Measurements from ENCODE around the gene BDKRB2. TPM values are rescaled to one million over a fixed set of nuclear protein-coding genes. Genes with fewer than 3 reads are reported as not detected.

BDKRB2 gene
- total and polyA plus RNA-seq, 4 experiments from 2014 or later: not detected

DNA sequence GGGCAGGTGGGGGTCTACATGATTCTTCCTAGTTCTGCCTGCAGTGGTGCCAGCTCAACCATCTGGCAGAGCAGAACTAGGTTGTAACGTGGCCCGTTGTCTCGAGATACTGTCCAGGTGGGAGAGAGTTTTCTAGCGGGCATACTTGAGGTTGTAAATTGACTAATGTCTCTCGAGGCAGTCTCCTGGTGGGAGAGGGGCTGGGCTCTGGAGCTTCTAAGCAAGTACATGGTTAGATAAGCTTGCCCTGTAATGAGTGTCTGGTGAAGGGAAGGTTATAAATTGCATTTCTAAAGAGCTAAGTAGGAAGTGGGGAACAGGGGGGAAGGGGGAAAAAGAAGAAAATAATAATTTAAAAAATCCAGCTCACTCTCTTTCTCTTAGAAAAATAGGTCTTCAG is 69.5 kb downstream of the BDKRB2 start:
- Mint-ChIP-seq H3K4me3 (no peak overlapping the region), H3K36me3 (peaks cover 0 to 8% of the 10 kb centered on the region in 2 donors), H3K9me3 (peaks cover 2 to 28% (median 16%) of the 10 kb centered on the region in 8 donors), H3K27me3 (no peaks in the 10 kb centered on the region), H3K4me1 (peaks cover 0 to 3% (median under 1%) of the 10 kb centered on the region in 4 donors), H3K27ac (no peak overlapping the region)
- Histone ChIP-seq H3K4me3 (ENCODE audit: low read length in 2 of 2) (no peak overlapping the region), H3K36me3 (ENCODE audit: insufficient read depth, low read length) (no peaks in the 10 kb centered on the region), H3K27me3 (ENCODE audit: insufficient read depth, low read length) (no peaks in the 10 kb centered on the region), H3K4me1 (ENCODE audit: insufficient read depth, low read length) (no peaks in the 10 kb centered on the region), H3K9me3 (ENCODE audit: control insufficient read depth in 1 of 2, low read length in 2 of 2) (peaks cover 0 to 11% of the 10 kb centered on the region in 2 donors), H3K27ac (ENCODE audit: low read depth, low read length) (no peak overlapping the region)
- DNase-seq: no peak
- intact Hi-C loops (cut with micrococcal nuclease): loop anchor here (2.0 kb wide), 1 partner anchor 275 kb away; no protein-coding TSS in a partner anchor
- ChIA-PET CTCF (ENCODE audit: partially characterized antibody) (interaction anchor here (0.7 to 9.2 kb wide), 7 partner anchors 12 to 713 kb away, joined by 3 to 114 read pairs (median 3); no protein-coding TSS in a partner anchor), POLR2A (ENCODE audit: partially characterized antibody) (no interaction called here)

- Histone ChIP-seq H3K36me3 (ENCODE audit: insufficient read depth, low read length) (no peaks in the 10 kb centered on the region), H3K27me3 (ENCODE audit: insufficient read depth, low read length) (no peaks in the 10 kb centered on the region), H3K9me3 (ENCODE audit: control insufficient read depth in 1 of 2, low read length in 2 of 2) (peaks cover 0 to 11% of the 10 kb centered on the region in 2 donors), H3K27ac (ENCODE audit: low read depth, low read length) (no peak overlapping the region), H3K4me1 (ENCODE audit: insufficient read depth, low read length) (no peaks in the 10 kb centered on the region), H3K4me3 (ENCODE audit: low read length in 2 of 2) (no peak overlapping the region)
- H3K27me3 Mint-ChIP-seq: no peaks in the 10 kb centered on the region
- intact Hi-C loops (cut with micrococcal nuclease): loop anchor here (2.0 kb wide), 1 partner anchor 276 kb away; no protein-coding TSS in a partner anchor
- no peak for DNase-seq
- ChIA-PET POLR2A (ENCODE audit: partially characterized antibody) (no interaction called here), CTCF (ENCODE audit: partially characterized antibody) (interaction anchor here (0.7 to 9.2 kb wide), 7 partner anchors 11 to 713 kb away, joined by 3 to 114 read pairs (median 3); no protein-coding TSS in a partner anchor)
- H3K36me3 Mint-ChIP-seq: peaks cover 3 to 12% of the 10 kb centered on the region in 2 donors
- peaks cover 0 to 3% (median under 1%) of the 10 kb centered on the region in 4 donors for H3K4me1 Mint-ChIP-seq
- H3K4me3 Mint-ChIP-seq: no peak overlapping the region
- no peak overlapping the region for H3K27ac Mint-ChIP-seq
- peaks cover 2 to 30% (median 16%) of the 10 kb centered on the region in 8 donors for H3K9me3 Mint-ChIP-seq
Observed at GRCh38 chr14:96274543-96274942, 69.9 kb downstream of the BDKRB2 start.

- POLR2A ChIA-PET (ENCODE audit: partially characterized antibody): no interaction called here
- peak; percentile 45 to 59 (median 50) for DNase-seq
- no peak overlapping the region for H3K4me3 ChIP-seq (ENCODE audit: low read length in 2 of 2)
- Mint-ChIP-seq H3K36me3 (peaks cover 4 to 13% of the 10 kb centered on the region in 2 donors), H3K4me1 (peaks cover 0 to 3% (median under 1%) of the 10 kb centered on the region in 4 donors), H3K4me3 (no peak overlapping the region), H3K27ac (no peak overlapping the region), H3K9me3 (peaks cover 2 to 30% (median 16%) of the 10 kb centered on the region in 8 donors), H3K27me3 (no peaks in the 10 kb centered on the region)
- no peaks in the 10 kb centered on the region for H3K4me1 ChIP-seq (ENCODE audit: insufficient read depth, low read length)
- CTCF ChIA-PET (ENCODE audit: partially characterized antibody): interaction anchor here (1.2 to 9.2 kb wide), 6 partner anchors 11 to 714 kb away, joined by 3 to 114 read pairs (median 5); no protein-coding TSS in a partner anchor
- intact Hi-C loops (cut with micrococcal nuclease): loop anchor here (1.0 to 2.0 kb wide), 2 partner anchors 149 to 277 kb away; no protein-coding TSS in a partner anchor
- no peaks in the 10 kb centered on the region for H3K27me3 ChIP-seq (ENCODE audit: insufficient read depth, low read length)
- no peaks in the 10 kb centered on the region for H3K36me3 ChIP-seq (ENCODE audit: insufficient read depth, low read length)
- no peak overlapping the region for H3K27ac ChIP-seq (ENCODE audit: low read depth, low read length)
- H3K9me3 ChIP-seq (ENCODE audit: control insufficient read depth in 1 of 2, low read length in 2 of 2): peaks cover 0 to 11% of the 10 kb centered on the region in 2 donors
Observed at GRCh38 chr14:96275177-96276112, 70.8 kb downstream of the BDKRB2 start.

GRCh38 chr14:96277890-96278289 is 73.3 kb downstream of the BDKRB2 start:
- Histone ChIP-seq H3K4me1 (ENCODE audit: insufficient read depth, low read length) (no peaks in the 10 kb centered on the region), H3K27ac (ENCODE audit: low read depth, low read length) (no peak overlapping the region), H3K27me3 (ENCODE audit: insufficient read depth, low read length) (no peaks in the 10 kb centered on the region), H3K4me3 (ENCODE audit: low read length in 2 of 2) (no peak overlapping the region), H3K9me3 (ENCODE audit: control insufficient read depth in 1 of 2, low read length in 2 of 2) (peaks cover 0 to 11% of the 10 kb centered on the region in 2 donors), H3K36me3 (ENCODE audit: insufficient read depth, low read length) (peaks cover under 1% of the 10 kb centered on the region)
- H3K36me3 Mint-ChIP-seq: peaks cover 5 to 13% of the 10 kb centered on the region in 2 donors
- H3K27ac Mint-ChIP-seq: no peak overlapping the region
- peaks cover 0 to 3% (median under 1%) of the 10 kb centered on the region in 4 donors for H3K4me1 Mint-ChIP-seq
- no peak overlapping the region for H3K4me3 Mint-ChIP-seq
- DNase-seq: no peak
- CTCF ChIA-PET (ENCODE audit: partially characterized antibody): interaction anchor here (9.2 kb wide), 1 partner anchor 177 kb away, joined by 114 read pairs; no protein-coding TSS in a partner anchor
- H3K27me3 Mint-ChIP-seq: no peaks in the 10 kb centered on the region
- H3K9me3 Mint-ChIP-seq: peaks cover 2 to 24% (median 9%) of the 10 kb centered on the region in 8 donors
- intact Hi-C loops (cut with micrococcal nuclease): no loop called here
- POLR2A ChIA-PET (ENCODE audit: partially characterized antibody): no interaction called here

- ChIA-PET POLR2A (ENCODE audit: partially characterized antibody) (no interaction called here), CTCF (ENCODE audit: partially characterized antibody) (interaction anchor here (9.2 kb wide), 1 partner anchor 179 kb away, joined by 114 read pairs; no protein-coding TSS in a partner anchor)
- Histone ChIP-seq H3K36me3 (ENCODE audit: insufficient read depth, low read length) (peaks cover 8% of the 10 kb centered on the region), H3K9me3 (ENCODE audit: control insufficient read depth in 1 of 2, low read length in 2 of 2) (peaks cover 0 to 11% of the 10 kb centered on the region in 2 donors), H3K27me3 (ENCODE audit: insufficient read depth, low read length) (no peaks in the 10 kb centered on the region), H3K27ac (ENCODE audit: low read depth, low read length) (no peak overlapping the region), H3K4me1 (ENCODE audit: insufficient read depth, low read length) (no peaks in the 10 kb centered on the region), H3K4me3 (ENCODE audit: low read length in 2 of 2) (no peak overlapping the region)
- Mint-ChIP-seq H3K27me3 (no peaks in the 10 kb centered on the region), H3K27ac (no peak overlapping the region), H3K4me3 (no peak overlapping the region), H3K9me3 (peaks cover 2 to 20% (median 9%) of the 10 kb centered on the region in 8 donors), H3K4me1 (peaks cover 0 to 3% (median under 1%) of the 10 kb centered on the region in 4 donors), H3K36me3 (peaks cover 14 to 20% of the 10 kb centered on the region in 2 donors)
- intact Hi-C loops (cut with micrococcal nuclease): no loop called here
- no peak for DNase-seq
Observed at GRCh38 chr14:96279564-96279963, 74.9 kb downstream of the BDKRB2 start.

GRCh38 chr14:96280104-96280503 is 75.5 kb downstream of the BDKRB2 start:
- H3K4me1 ChIP-seq (ENCODE audit: insufficient read depth, low read length): no peaks in the 10 kb centered on the region
- H3K27ac ChIP-seq (ENCODE audit: low read depth, low read length): no peak overlapping the region
- H3K9me3 Mint-ChIP-seq: peaks cover 2 to 20% (median 9%) of the 10 kb centered on the region in 8 donors
- H3K9me3 ChIP-seq (ENCODE audit: control insufficient read depth in 1 of 2, low read length in 2 of 2): peaks cover 0 to 11% of the 10 kb centered on the region in 2 donors
- ChIA-PET POLR2A (ENCODE audit: partially characterized antibody) (no interaction called here), CTCF (ENCODE audit: partially characterized antibody) (no interaction called here)
- H3K27ac Mint-ChIP-seq: no peak overlapping the region
- H3K36me3 ChIP-seq (ENCODE audit: insufficient read depth, low read length): peaks cover 13% of the 10 kb centered on the region
- no peak overlapping the region for H3K4me3 ChIP-seq (ENCODE audit: low read length in 2 of 2)
- H3K36me3 Mint-ChIP-seq: peaks cover 18 to 24% of the 10 kb centered on the region in 2 donors
- intact Hi-C loops (cut with micrococcal nuclease): no loop called here
- no peaks in the 10 kb centered on the region for H3K27me3 Mint-ChIP-seq
- DNase-seq: no peak
- peaks cover 0 to 3% (median under 1%) of the 10 kb centered on the region in 4 donors for H3K4me1 Mint-ChIP-seq
- H3K27me3 ChIP-seq (ENCODE audit: insufficient read depth, low read length): no peaks in the 10 kb centered on the region
- H3K4me3 Mint-ChIP-seq: no peak overlapping the region

GRCh38 chr14:96281486-96281885 is 76.8 kb downstream of the BDKRB2 start:
- no peaks in the 10 kb centered on the region for H3K27me3 ChIP-seq (ENCODE audit: insufficient read depth, low read length)
- intact Hi-C loops (cut with micrococcal nuclease): no loop called here
- H3K9me3 Mint-ChIP-seq: peaks cover 2 to 17% (median 9%) of the 10 kb centered on the region in 8 donors
- no peaks in the 10 kb centered on the region for H3K4me1 Mint-ChIP-seq
- DNase-seq: no peak
- peaks cover 0 to 11% of the 10 kb centered on the region in 2 donors for H3K9me3 ChIP-seq (ENCODE audit: control insufficient read depth in 1 of 2, low read length in 2 of 2)
- H3K27ac ChIP-seq (ENCODE audit: low read depth, low read length): no peak overlapping the region
- H3K36me3 ChIP-seq (ENCODE audit: insufficient read depth, low read length): peaks cover 20% of the 10 kb centered on the region
- peaks cover 30 to 31% of the 10 kb centered on the region in 2 donors for H3K36me3 Mint-ChIP-seq
- H3K4me3 ChIP-seq (ENCODE audit: low read length in 2 of 2): no peak overlapping the region
- no peaks in the 10 kb centered on the region for H3K4me1 ChIP-seq (ENCODE audit: insufficient read depth, low read length)
- POLR2A ChIA-PET (ENCODE audit: partially characterized antibody): no interaction called here
- H3K27me3 Mint-ChIP-seq: no peaks in the 10 kb centered on the region
- peak overlapping the region in 1 of 7 donors; percentile 43 for H3K27ac Mint-ChIP-seq
- CTCF ChIA-PET (ENCODE audit: partially characterized antibody): no interaction called here
- H3K4me3 Mint-ChIP-seq: no peak overlapping the region

Measured in CD4-positive, alpha-beta memory T cell (primary cell).